Adrenal gland (tissue), 5 donors: Measurements from ENCODE around the gene RABAC1.

Source experiments
- CTCF ChIP-seq, 6 experiments: fragments of 450-650 bp in 4 of 6; fragments of 200-600 bp in 2 of 6; sonication (generic) in 1 of 6; IDR thresholded peaks; 1 replicate in 5 of 6; 2 replicates in 1 of 6; pipeline versions ENCODE4 v1.5.1 to v1.8.0; 2016 to 2021; ENCODE audit warnings: antibody characterized with exemption in 6 of 6, mild to moderate bottlenecking in 2 of 6, moderate library complexity in 1 of 6
- POLR2A ChIP-seq, 2 donors: fragments of 450-650 bp; IDR thresholded peaks; one replicate each; pipeline ENCODE4 v1.6.1; 2017; ENCODE audit warnings: antibody characterized with exemption in 2 of 2, mild to moderate bottlenecking in 2 of 2, moderate library complexity in 1 of 2
- donor health status: DM: no; HTN: no; CAD: no.

GRCh38 chr19:41968751-41969595 lies 9.9 kb upstream of the RABAC1 start:
- TF ChIP-seq CTCF (IDR thresholded peaks at IDR 0.05) (no peak), POLR2A (IDR thresholded peaks at IDR 0.05) (no peak)
